ENCODE data around the gene IFT57. TPM values are rescaled to one million over a fixed set of nuclear protein-coding genes. Genes with fewer than 3 reads are reported as not detected.
"Not testable (repeated sequence)": the region's sequence is repeated elsewhere in the genome, so short reads cannot be mapped to it uniquely, and the experiment has no call there.

IFT57 gene
- total RNA-seq, 2 experiments from 2014 or later, result 29.4 to 29.6 TPM

- ChIA-PET CTCF (interaction anchor here (0.6 to 2.0 kb wide), 4 partner anchors 11 to 321 kb away, joined by 3 to 10 read pairs (median 4); no protein-coding TSS in a partner anchor), POLR2A (no interaction called here)
- Mint-ChIP-seq H3K9me3 (no peaks in the 10 kb centered on the region), H3K4me1 (ENCODE audit: low read depth) (peaks cover 22% of the 10 kb centered on the region), H3K4me3 (no peak overlapping the region), H3K27me3 (no peaks in the 10 kb centered on the region), H3K36me3 (peaks cover 2% of the 10 kb centered on the region), H3K27ac (no peak overlapping the region)
- DNase-seq, result no peak
- intact Hi-C loops (cut with micrococcal nuclease), result no loop called here
Measured at GRCh38 chr3:108156312-108156853, 65.8 kb downstream of the IFT57 start.

GRCh38 chr3:108155642-108156041, 66.6 kb downstream of the IFT57 start:
- H3K27ac Mint-ChIP-seq; H3K9me3 Mint-ChIP-seq; POLR2A ChIA-PET; H3K36me3 Mint-ChIP-seq; DNase-seq; intact Hi-C loops (cut with micrococcal nuclease); H3K27me3 Mint-ChIP-seq; H3K4me3 Mint-ChIP-seq: not testable (repeated sequence)
- peaks cover 22% of the 10 kb centered on the region for H3K4me1 Mint-ChIP-seq (ENCODE audit: low read depth)
- CTCF ChIA-PET, result interaction anchor here (1.0 kb wide), 1 partner anchor 322 kb away, joined by 5 read pairs; no protein-coding TSS in a partner anchor

- CTCF ChIA-PET, result interaction anchor here (0.6 to 3.9 kb wide), 27 partner anchors 9 to 437 kb away, joined by 3 to 72 read pairs (median 3); partner anchors contain the start of genes DZIP3 and IFT57
- POLR2A ChIA-PET, result interaction anchor here (1.2 kb wide), 1 partner anchor 28 kb away, joined by 4 read pairs; no protein-coding TSS in a partner anchor
- intact Hi-C loops (cut with micrococcal nuclease), result loop anchor here (1.0 kb wide), 3 partner anchors 169 to 324 kb away; no protein-coding TSS in a partner anchor
- no peak overlapping the region for H3K4me3 Mint-ChIP-seq
- peak; percentile 68 for DNase-seq
- peaks cover 17% of the 10 kb centered on the region for H3K4me1 Mint-ChIP-seq (ENCODE audit: low read depth)
- H3K9me3 Mint-ChIP-seq, result no peaks in the 10 kb centered on the region
- H3K36me3 Mint-ChIP-seq, result no peaks in the 10 kb centered on the region
- H3K27me3 Mint-ChIP-seq, result no peaks in the 10 kb centered on the region
- no peak overlapping the region for H3K27ac Mint-ChIP-seq
Measured at GRCh38 chr3:108153451-108153981, 68.7 kb downstream of the IFT57 start.

- intact Hi-C loops (cut with micrococcal nuclease), result no loop called here
- no peak overlapping the region for H3K4me3 Mint-ChIP-seq
- CTCF ChIA-PET, result interaction anchor here (1.0 to 3.9 kb wide), 5 partner anchors 15 to 326 kb away, joined by 3 to 72 read pairs (median 3); no protein-coding TSS in a partner anchor
- H3K27ac Mint-ChIP-seq, result no peak overlapping the region
- POLR2A ChIA-PET, result no interaction called here
- DNase-seq, result no peak
- H3K9me3 Mint-ChIP-seq, result no peaks in the 10 kb centered on the region
- no peaks in the 10 kb centered on the region for H3K27me3 Mint-ChIP-seq
- H3K4me1 Mint-ChIP-seq (ENCODE audit: low read depth), result peaks cover 15% of the 10 kb centered on the region
- H3K36me3 Mint-ChIP-seq, result no peaks in the 10 kb centered on the region
Measured at GRCh38 chr3:108152274-108152673, 70.0 kb downstream of the IFT57 start.

- Mint-ChIP-seq H3K4me3 (no peak overlapping the region), H3K27ac (no peak overlapping the region), H3K9me3 (peaks cover 13% of the 10 kb centered on the region), H3K36me3 (peaks cover 12% of the 10 kb centered on the region), H3K27me3 (no peaks in the 10 kb centered on the region), H3K4me1 (ENCODE audit: low read depth) (peaks cover 12% of the 10 kb centered on the region)
- CTCF ChIA-PET, result interaction anchor here (1.4 kb wide), 1 partner anchor 327 kb away, joined by 4 read pairs; no protein-coding TSS in a partner anchor
- POLR2A ChIA-PET, result no interaction called here
- DNase-seq, result no peak
- intact Hi-C loops (cut with micrococcal nuclease), result no loop called here
Measured at GRCh38 chr3:108150200-108150599, 72.0 kb downstream of the IFT57 start.

GRCh38 chr3:108146139-108146538, 76.1 kb downstream of the IFT57 start:
- peaks cover 19% of the 10 kb centered on the region for H3K36me3 Mint-ChIP-seq

GRCh38 chr3:108145578-108145977, 76.6 kb downstream of the IFT57 start:
- Mint-ChIP-seq H3K27ac (no peak overlapping the region), H3K36me3 (peaks cover 23% of the 10 kb centered on the region), H3K9me3 (peaks cover 15% of the 10 kb centered on the region), H3K27me3 (no peaks in the 10 kb centered on the region), H3K4me3 (no peak overlapping the region), H3K4me1 (ENCODE audit: low read depth) (no peaks in the 10 kb centered on the region)
- ChIA-PET CTCF (interaction anchor here (0.8 kb wide), 1 partner anchor 11 kb away, joined by 3 read pairs; no protein-coding TSS in a partner anchor), POLR2A (no interaction called here)
- intact Hi-C loops (cut with micrococcal nuclease), result no loop called here
- DNase-seq, result no peak

More at GRCh38 chr3:108146139-108146538, 76.1 kb downstream of the IFT57 start:
- Mint-ChIP-seq H3K4me3 (no peak overlapping the region), H3K27me3 (no peaks in the 10 kb centered on the region), H3K4me1 (ENCODE audit: low read depth) (no peaks in the 10 kb centered on the region), H3K9me3 (peaks cover 15% of the 10 kb centered on the region), H3K27ac (no peak overlapping the region)
- POLR2A ChIA-PET, result no interaction called here
- intact Hi-C loops (cut with micrococcal nuclease), result no loop called here
- CTCF ChIA-PET, result interaction anchor here (0.8 kb wide), 1 partner anchor 10 kb away, joined by 3 read pairs; no protein-coding TSS in a partner anchor
- no peak for DNase-seq

- ChIA-PET CTCF (interaction anchor here (1.3 to 1.4 kb wide), 2 partner anchors 16 to 350 kb away, joined by 3 to 4 read pairs; no protein-coding TSS in a partner anchor), POLR2A (no interaction called here)
- DNase-seq, result no peak
- no peak overlapping the region for H3K4me3 Mint-ChIP-seq
- intact Hi-C loops (cut with micrococcal nuclease), result no loop called here
- H3K36me3 Mint-ChIP-seq, result peaks cover 67% of the 10 kb centered on the region
- no peak overlapping the region for H3K27ac Mint-ChIP-seq
- peaks cover 48% of the 10 kb centered on the region for H3K4me1 Mint-ChIP-seq (ENCODE audit: low read depth)
- no peaks in the 10 kb centered on the region for H3K9me3 Mint-ChIP-seq
- H3K27me3 Mint-ChIP-seq, result no peaks in the 10 kb centered on the region
Measured at GRCh38 chr3:108137460-108137814, 84.8 kb downstream of the IFT57 start.

- ChIA-PET POLR2A (no interaction called here), CTCF (interaction anchor here (1.4 kb wide), 1 partner anchor 17 kb away, joined by 3 read pairs; no protein-coding TSS in a partner anchor)
- intact Hi-C loops (cut with micrococcal nuclease), result no loop called here
- Mint-ChIP-seq H3K27me3 (no peaks in the 10 kb centered on the region), H3K4me1 (ENCODE audit: low read depth) (peaks cover 55% of the 10 kb centered on the region), H3K4me3 (no peak overlapping the region), H3K9me3 (no peaks in the 10 kb centered on the region), H3K36me3 (peaks cover 73% of the 10 kb centered on the region), H3K27ac (peak overlapping the region; percentile 51)
- no peak for DNase-seq
Measured at GRCh38 chr3:108136561-108137459, 85.4 kb downstream of the IFT57 start.

GRCh38 chr3:108134555-108134880, 87.7 kb downstream of the IFT57 start:
- H3K27ac Mint-ChIP-seq, result peak overlapping the region; percentile 85
- H3K36me3 Mint-ChIP-seq, result peaks cover 71% of the 10 kb centered on the region
- peak overlapping the region; percentile 43 for H3K4me3 Mint-ChIP-seq
- peaks cover 76% of the 10 kb centered on the region for H3K4me1 Mint-ChIP-seq (ENCODE audit: low read depth)
- no peak for DNase-seq
- ChIA-PET POLR2A (interaction anchor here (1.6 to 2.8 kb wide), 2 partner anchors 9 to 46 kb away, joined by 7 to 15 read pairs; no protein-coding TSS in a partner anchor), CTCF (interaction anchor here (1.1 kb wide), 1 partner anchor 23 kb away, joined by 3 read pairs; no protein-coding TSS in a partner anchor)
- H3K27me3 Mint-ChIP-seq, result no peaks in the 10 kb centered on the region
- H3K9me3 Mint-ChIP-seq, result no peaks in the 10 kb centered on the region
- intact Hi-C loops (cut with micrococcal nuclease), result loop anchor here (1.0 to 5.0 kb wide), 3 partner anchors 9 to 703 kb away; no protein-coding TSS in a partner anchor

GRCh38 chr3:108133858-108134554, 88.2 kb downstream of the IFT57 start:
- Mint-ChIP-seq H3K4me1 (ENCODE audit: low read depth) (peaks cover 81% of the 10 kb centered on the region), H3K36me3 (peaks cover 75% of the 10 kb centered on the region), H3K9me3 (no peaks in the 10 kb centered on the region), H3K4me3 (peak overlapping the region; percentile 43), H3K27ac (peak overlapping the region; percentile 85), H3K27me3 (no peaks in the 10 kb centered on the region)
- CTCF ChIA-PET, result interaction anchor here (1.1 to 1.5 kb wide), 2 partner anchors 10 to 24 kb away, joined by 3 to 4 read pairs; no protein-coding TSS in a partner anchor
- intact Hi-C loops (cut with micrococcal nuclease), result loop anchor here (1.0 to 5.0 kb wide), 3 partner anchors 9 to 703 kb away; no protein-coding TSS in a partner anchor
- POLR2A ChIA-PET, result interaction anchor here (1.1 to 2.8 kb wide), 3 partner anchors 8 to 45 kb away, joined by 4 to 15 read pairs (median 7); no protein-coding TSS in a partner anchor
- no peak for DNase-seq
